H9 (cell line): ENCODE data around the gene SOCS7. TPM values are rescaled to one million over a fixed set of nuclear protein-coding genes. Genes with fewer than 3 reads are reported as not detected.

Experiments
- DNase-seq: peaks from one replicate; pipeline ENCODE4 v3.0.0-alpha.2; 2017
- H2AFZ ChIP-seq: one replicate; pipeline ENCODE4 v1.6.1; 2013; ENCODE audit warnings: mild to moderate bottlenecking, low read length, control low read depth, moderate library complexity
- H2AK5ac ChIP-seq: 2 replicates; pipeline ENCODE4 v1.6.1; 2013; ENCODE audit warnings: low read length, control low read depth, mixed read lengths; ENCODE audit not compliant: insufficient read length
- H2BK120ac ChIP-seq: one replicate; pipeline ENCODE4 v1.6.1; 2013; ENCODE audit warnings: low read depth, mild to moderate bottlenecking, low read length, control low read depth, inconsistent platforms; ENCODE audit not compliant: poor library complexity, severe bottlenecking
- H2BK12ac ChIP-seq: 2 replicates; pipeline ENCODE4 v1.6.1; 2013; ENCODE audit warnings: low read length, control low read depth, mixed read lengths, low read depth; ENCODE audit not compliant: insufficient read length
- H2BK15ac ChIP-seq: 2 replicates; pipeline ENCODE4 v1.6.1; 2013; ENCODE audit warnings: low read depth, low read length, control low read depth
- H2BK20ac ChIP-seq: one replicate; pipeline ENCODE4 v1.6.1; 2013; ENCODE audit warnings: low read depth, mild to moderate bottlenecking, low read length, control low read depth, inconsistent platforms; ENCODE audit not compliant: poor library complexity, severe bottlenecking
- H2BK5ac ChIP-seq: 2 replicates; pipeline ENCODE4 v1.6.1; 2013; ENCODE audit warnings: low read length, control low read depth, mixed read lengths; ENCODE audit not compliant: insufficient read length
- H3K14ac ChIP-seq: 2 replicates; pipeline ENCODE4 v1.6.1; 2013; ENCODE audit warnings: low read length, control low read depth; ENCODE audit not compliant: insufficient read depth
- H3K18ac ChIP-seq: 2 replicates; pipeline ENCODE4 v1.6.1; 2013; ENCODE audit warnings: low read depth, mild to moderate bottlenecking, mixed read lengths, low read length, control low read depth; ENCODE audit not compliant: insufficient read length
- H3K23ac ChIP-seq: 2 replicates; pipeline ENCODE4 v1.6.1; 2013; ENCODE audit warnings: low read length, control low read depth, mixed read lengths, low read depth; ENCODE audit not compliant: insufficient read length
- H3K23me2 ChIP-seq: 2 replicates; pipeline ENCODE4 v1.6.1; 2013; ENCODE audit warnings: low read depth, mild to moderate bottlenecking, mixed read lengths, low read length, control low read depth; ENCODE audit not compliant: insufficient read length, poor library complexity, severe bottlenecking
- H3K27ac ChIP-seq: 2 replicates; pipeline ENCODE4 v1.5.1; 2013; ENCODE audit warnings: low read length, control low read depth, mixed read lengths, low read depth; ENCODE audit not compliant: insufficient read length
- H3K27me3 ChIP-seq: 2 replicates; pipeline ENCODE4 v1.6.1; 2013; ENCODE audit warnings: low read length, control low read depth, inconsistent platforms; ENCODE audit not compliant: insufficient read depth
- H3K4ac ChIP-seq: 2 replicates; pipeline ENCODE4 v1.6.1; 2013; ENCODE audit warnings: low read depth, mild to moderate bottlenecking, control low read depth, inconsistent platforms, low read length, moderate library complexity
- H3K4me1 ChIP-seq: 2 replicates; pipeline ENCODE4 v1.6.1; 2013; ENCODE audit warnings: low read length, control low read depth, inconsistent platforms; ENCODE audit not compliant: insufficient read depth
- H3K4me2 ChIP-seq: 2 replicates; pipeline ENCODE4 v1.6.1; 2013; ENCODE audit warnings: low read length, control low read depth, mixed read lengths; ENCODE audit not compliant: insufficient read length, insufficient read depth
- H3K56ac ChIP-seq: 2 replicates; pipeline ENCODE4 v1.6.1; 2013; ENCODE audit warnings: low read depth, mild to moderate bottlenecking, mixed read lengths, low read length, control low read depth; ENCODE audit not compliant: insufficient read length
- H3K79me1 ChIP-seq: 2 replicates; pipeline ENCODE4 v1.6.1; 2013; ENCODE audit warnings: low read depth, mild to moderate bottlenecking, moderate library complexity, low read length, control low read depth, inconsistent platforms; ENCODE audit not compliant: insufficient read depth, poor library complexity, severe bottlenecking
- H3K79me2 ChIP-seq: 2 replicates; pipeline ENCODE4 v1.6.1; 2013; ENCODE audit warnings: low read length, control low read depth, inconsistent platforms; ENCODE audit not compliant: insufficient read depth
- H3K9ac ChIP-seq: 2 replicates; pipeline ENCODE4 v1.6.1; 2013; ENCODE audit warnings: low read length, control low read depth, mixed read lengths; ENCODE audit not compliant: insufficient read length; ENCODE audit errors: extremely low read depth
- H3K9me3 ChIP-seq: one replicate; pipeline ENCODE4 v1.6.1; 2013; ENCODE audit warnings: low read depth, low read length, inconsistent platforms; ENCODE audit not compliant: control insufficient read depth
- H3T11ph ChIP-seq: one replicate; pipeline ENCODE4 v1.6.1; 2013; ENCODE audit warnings: mild to moderate bottlenecking, low read length, control low read depth, inconsistent platforms
- H4K20me1 ChIP-seq: one replicate; pipeline ENCODE4 v1.6.1; 2013; ENCODE audit not compliant: control insufficient read depth, insufficient read length, insufficient read depth
- H4K5ac ChIP-seq: 2 replicates; pipeline ENCODE4 v1.6.1; 2013; ENCODE audit warnings: low read depth, mild to moderate bottlenecking, mixed read lengths, low read length, control low read depth; ENCODE audit not compliant: insufficient read length
- H4K8ac ChIP-seq: replicated peaks from 2 replicates; pipeline ENCODE4 v1.6.1; 2013; ENCODE audit warnings: low read length, control low read depth, mixed read lengths, low read depth; ENCODE audit not compliant: insufficient read length
- H4K91ac ChIP-seq: 2 replicates; pipeline ENCODE4 v1.6.1; 2013; ENCODE audit warnings: low read depth, mild to moderate bottlenecking, moderate library complexity, mixed read lengths, low read length, control low read depth; ENCODE audit not compliant: insufficient read length
- H3K27ac Mint-ChIP-seq, 3 experiments: 2 replicates in 2 of 3; 3 replicates in 1 of 3; pipeline ENCODE4 v1.8.0; 2020 to 2021; ENCODE audit warnings: mixed read lengths in 3 of 3, mild to moderate bottlenecking in 1 of 3, moderate library complexity in 1 of 3
- H3K27me3 Mint-ChIP-seq: 2 replicates; pipeline ENCODE4 v1.8.0; 2021; ENCODE audit warnings: low read depth, mild to moderate bottlenecking, moderate library complexity, mixed read lengths
- H3K36me3 Mint-ChIP-seq, 3 experiments: 2 replicates in 2 of 3; 3 replicates in 1 of 3; pipeline ENCODE4 v1.8.0; 2020 to 2021; ENCODE audit warnings: low read depth in 3 of 3, mixed read lengths in 3 of 3; ENCODE audit not compliant: insufficient read depth in 1 of 3
- H3K4me1 Mint-ChIP-seq, 2 experiments: 2 replicates each; pipeline ENCODE4 v1.8.0; 2020; ENCODE audit warnings: mixed read lengths in 2 of 2
- H3K4me3 Mint-ChIP-seq, 2 experiments: 2 replicates in 1 of 2; 3 replicates in 1 of 2; pipeline ENCODE4 v1.8.0; 2020 to 2021; ENCODE audit warnings: mild to moderate bottlenecking in 2 of 2, mixed read lengths in 2 of 2, moderate library complexity in 1 of 2
- H3K9me3 Mint-ChIP-seq, 2 experiments: 2 replicates in 1 of 2; 3 replicates in 1 of 2; pipeline ENCODE4 v1.8.0; 2020; ENCODE audit warnings: mild to moderate bottlenecking in 2 of 2, mixed read lengths in 2 of 2, moderate library complexity in 1 of 2
- WGBS: extraction: QIAGEN DNeasy Blood & Tissue Kit; methylation state at CpG from one replicate; pipeline ENCODE4 v1.1.7; 2013; ENCODE audit warnings: missing lambda C conversion rate, low lambda C conversion rate, mixed read lengths; ENCODE audit not compliant: insufficient read length; ENCODE audit errors: extremely low coverage; 5-methylcytosine and 5-hydroxymethylcytosine counted together
- total RNA-seq: library from RNA; stranded (reverse); gene quantifications from 2 replicates; pipeline ENCODE4 v1.2.1, GENCODE V29; 2021
- TF ChIP-seq, protein P1 (sequence below): fragments of 200-600 bp; sonication (generic); conservative IDR thresholded peaks from 3 replicates; pipeline ENCODE4 v1.8.0; 2021; ENCODE audit warnings: antibody characterized with exemption, mild to moderate bottlenecking

Gene SOCS7
- total RNA-seq, 1 experiment from 2014 or later, result 31.0 TPM

DNA sequence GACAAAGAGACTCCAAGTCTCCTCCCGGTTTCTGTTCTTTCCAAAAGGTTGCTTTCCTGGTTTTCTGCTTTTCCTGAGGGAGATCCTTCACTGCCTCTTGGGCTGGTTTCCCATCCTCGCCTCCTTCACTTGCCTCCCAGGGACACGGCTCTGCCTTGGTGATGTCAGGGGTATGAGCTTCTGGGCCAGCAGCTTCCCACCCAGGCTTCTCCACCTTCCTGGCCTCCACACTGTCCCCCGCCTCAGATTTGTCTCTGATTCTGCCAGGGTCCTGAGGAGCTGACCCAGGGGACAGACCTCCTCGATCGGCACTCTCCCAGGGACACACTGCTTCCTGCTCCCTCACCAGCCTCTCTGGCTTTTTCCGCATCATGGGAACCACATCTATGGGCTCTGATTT is 22.4 kb upstream of the SOCS7 start:
- H2AK5ac ChIP-seq, result no peak overlapping the region
- no peak overlapping the region for H2BK12ac ChIP-seq
- no peaks in the 10 kb centered on the region; the same call in 1 of the 2 replicates for H3K27me3 Mint-ChIP-seq
- no peak overlapping the region for H2AFZ ChIP-seq
- no peak overlapping the region for H3K23ac ChIP-seq
- no CpG with 5 or more reads among the region's 7 CpGs for WGBS
- H2BK15ac ChIP-seq, result no peak overlapping the region
- peaks cover under 1% of the 10 kb centered on the region; the same call in 1 of the 2 replicates for H3K4me1 ChIP-seq
- H3K9ac ChIP-seq, result no peak overlapping the region
- H2BK120ac ChIP-seq, result no peak overlapping the region
- H3K9me3 Mint-ChIP-seq, result no peaks in the 10 kb centered on the region
- no peak overlapping the region for H4K5ac ChIP-seq
- H2BK20ac ChIP-seq, result no peak overlapping the region
- H4K20me1 ChIP-seq, result no peaks in the 10 kb centered on the region
- H3K18ac ChIP-seq, result no peak overlapping the region
- H2BK5ac ChIP-seq, result no peak overlapping the region
- H3K27me3 ChIP-seq, result no peaks in the 10 kb centered on the region
- H3K79me1 ChIP-seq, result no peaks in the 10 kb centered on the region
- no peak overlapping the region for H3K27ac ChIP-seq
- no peak for DNase-seq
- no peak overlapping the region for H3K4me2 ChIP-seq
- H3K79me2 ChIP-seq, result no peaks in the 10 kb centered on the region
- peak overlapping the region in 2 of 3 experiments; percentile 25 to 53; a peak in 2 of 7 replicates for H3K27ac Mint-ChIP-seq
- no peak overlapping the region for H4K8ac ChIP-seq
- H3K14ac ChIP-seq, result no peak overlapping the region
- no peak overlapping the region for H4K91ac ChIP-seq
- no peak overlapping the region for H3T11ph ChIP-seq
- no peaks in the 10 kb centered on the region for H3K36me3 Mint-ChIP-seq
- no peaks in the 10 kb centered on the region for H3K23me2 ChIP-seq
- TF ChIP-seq, protein P1, sequence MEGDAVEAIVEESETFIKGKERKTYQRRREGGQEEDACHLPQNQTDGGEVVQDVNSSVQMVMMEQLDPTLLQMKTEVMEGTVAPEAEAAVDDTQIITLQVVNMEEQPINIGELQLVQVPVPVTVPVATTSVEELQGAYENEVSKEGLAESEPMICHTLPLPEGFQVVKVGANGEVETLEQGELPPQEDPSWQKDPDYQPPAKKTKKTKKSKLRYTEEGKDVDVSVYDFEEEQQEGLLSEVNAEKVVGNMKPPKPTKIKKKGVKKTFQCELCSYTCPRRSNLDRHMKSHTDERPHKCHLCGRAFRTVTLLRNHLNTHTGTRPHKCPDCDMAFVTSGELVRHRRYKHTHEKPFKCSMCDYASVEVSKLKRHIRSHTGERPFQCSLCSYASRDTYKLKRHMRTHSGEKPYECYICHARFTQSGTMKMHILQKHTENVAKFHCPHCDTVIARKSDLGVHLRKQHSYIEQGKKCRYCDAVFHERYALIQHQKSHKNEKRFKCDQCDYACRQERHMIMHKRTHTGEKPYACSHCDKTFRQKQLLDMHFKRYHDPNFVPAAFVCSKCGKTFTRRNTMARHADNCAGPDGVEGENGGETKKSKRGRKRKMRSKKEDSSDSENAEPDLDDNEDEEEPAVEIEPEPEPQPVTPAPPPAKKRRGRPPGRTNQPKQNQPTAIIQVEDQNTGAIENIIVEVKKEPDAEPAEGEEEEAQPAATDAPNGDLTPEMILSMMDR, result no peak
- peaks cover 35 to 41% of the 10 kb centered on the region in 2 experiments for H3K4me1 Mint-ChIP-seq
- H3K56ac ChIP-seq, result no peak overlapping the region
- H3K4me3 Mint-ChIP-seq, result no peak overlapping the region
- H3K4ac ChIP-seq, result no peak overlapping the region
- H3K9me3 ChIP-seq, result no peaks in the 10 kb centered on the region
